Skeletal muscle satellite cell (primary cell): ENCODE measurements around the gene OR2AE1. TPM values are rescaled to one million over a fixed set of nuclear protein-coding genes. Genes with fewer than 3 reads are reported as not detected.
A peak's percentile ranks its signal among the peaks of the same experiment; 100 is the strongest.

Source experiments
- H3K27me3 ChIP-seq: 2 replicates; pipeline ENCODE4 v1.7.0; 2013; ENCODE audit warnings: low read length; ENCODE audit not compliant: control insufficient read depth, insufficient read depth
- H3K36me3 ChIP-seq: 2 replicates; pipeline ENCODE4 v1.7.0; 2013; ENCODE audit warnings: mild to moderate bottlenecking, control low read depth, low read length; ENCODE audit not compliant: insufficient read depth
- H3K4me1 ChIP-seq: 2 replicates; pipeline ENCODE4 v1.7.0; 2013; ENCODE audit warnings: low read length; ENCODE audit not compliant: control insufficient read depth, insufficient read depth
- H3K4me2 ChIP-seq: 2 replicates; pipeline ENCODE4 v1.7.0; 2013; ENCODE audit warnings: mild to moderate bottlenecking, low read length
- H3K4me3 ChIP-seq: 2 replicates; pipeline ENCODE4 v1.7.0; 2013; ENCODE audit warnings: low read length
- H3K9ac ChIP-seq: 2 replicates; pipeline ENCODE4 v1.7.0; 2013; ENCODE audit warnings: mild to moderate bottlenecking, low read depth, low read length, moderate library complexity
- H3K9me3 ChIP-seq: replicated peaks from 2 replicates; pipeline ENCODE4 v1.7.0; 2013; ENCODE audit warnings: mild to moderate bottlenecking, control low read depth, low read length
- total RNA-seq: library from RNA; depleted of rRNA; stranded (reverse); fragments of >200 nt; gene quantifications from 2 replicates; pipeline ENCODE4 v1.2.3, GENCODE V29; 2012; rRNA removed

OR2AE1 gene, protein sequence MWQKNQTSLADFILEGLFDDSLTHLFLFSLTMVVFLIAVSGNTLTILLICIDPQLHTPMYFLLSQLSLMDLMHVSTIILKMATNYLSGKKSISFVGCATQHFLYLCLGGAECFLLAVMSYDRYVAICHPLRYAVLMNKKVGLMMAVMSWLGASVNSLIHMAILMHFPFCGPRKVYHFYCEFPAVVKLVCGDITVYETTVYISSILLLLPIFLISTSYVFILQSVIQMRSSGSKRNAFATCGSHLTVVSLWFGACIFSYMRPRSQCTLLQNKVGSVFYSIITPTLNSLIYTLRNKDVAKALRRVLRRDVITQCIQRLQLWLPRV
- 0.25 and 0.44 TPM in 2 replicates for total RNA-seq

GRCh38 chr7:99876933-99877332 is at the start of gene OR2AE1:
Gene OR2AE1 (minus strand): TSS chr7:99877033. CDS start chr7:99877033, 0 bp downstream.
- no peak within 1 kb of the TSS for H3K4me2 ChIP-seq
- no peak within 1 kb of the TSS for H3K9ac ChIP-seq
- H3K36me3 ChIP-seq, result no peaks in the 10 kb centered on the region
- peaks cover 3% of the 10 kb centered on the region for H3K27me3 ChIP-seq
- H3K4me1 ChIP-seq, result no peaks in the 10 kb centered on the region
- H3K4me3 ChIP-seq, result no peak within 1 kb of the TSS
- no peaks in the 10 kb centered on the region for H3K9me3 ChIP-seq

GRCh38 chr7:99926321-99926720 is 49.5 kb upstream of the OR2AE1 start:
- Histone ChIP-seq H3K4me3 (no peak overlapping the region), H3K36me3 (no peaks in the 10 kb centered on the region), H3K27me3 (peaks cover 27% of the 10 kb centered on the region), H3K9me3 (no peaks in the 10 kb centered on the region), H3K4me2 (no peak overlapping the region), H3K4me1 (peaks cover 4% of the 10 kb centered on the region), H3K9ac (no peak overlapping the region)

DNA sequence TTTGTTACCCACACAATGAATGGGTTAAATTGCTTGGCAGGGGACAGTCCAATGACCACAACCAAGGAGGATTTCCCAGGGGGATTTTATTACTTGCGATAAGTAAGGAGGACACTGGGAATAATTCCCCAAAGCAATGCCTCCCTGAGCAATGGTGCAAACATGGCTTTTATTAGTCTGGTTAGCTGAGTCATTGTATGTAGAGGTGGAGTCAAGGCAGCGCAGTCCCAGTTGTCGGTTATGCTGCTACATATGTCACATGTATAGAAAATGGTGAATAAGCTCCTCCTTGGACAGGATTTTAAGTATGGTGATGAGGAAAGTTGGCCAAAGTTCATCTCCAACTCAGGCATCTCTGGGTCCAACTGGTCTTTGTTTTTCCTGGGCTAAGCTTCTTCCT is 46.4 kb upstream of the OR2AE1 start:
- H3K4me1 ChIP-seq, result peaks cover 2% of the 10 kb centered on the region
- H3K4me3 ChIP-seq, result no peak overlapping the region
- no peaks in the 10 kb centered on the region for H3K36me3 ChIP-seq
- H3K9ac ChIP-seq, result no peak overlapping the region
- peaks cover 14% of the 10 kb centered on the region for H3K27me3 ChIP-seq
- no peak overlapping the region for H3K4me2 ChIP-seq
- no peaks in the 10 kb centered on the region for H3K9me3 ChIP-seq

GRCh38 chr7:99920149-99920548 is 43.3 kb upstream of the OR2AE1 start:
- peak overlapping the region; percentile 93 for H3K9ac ChIP-seq
- peak overlapping the region; percentile 90 for H3K4me2 ChIP-seq
- peak overlapping the region; percentile 85 for H3K4me3 ChIP-seq
- H3K4me1 ChIP-seq, result peaks cover 20% of the 10 kb centered on the region
- H3K36me3 ChIP-seq, result peaks cover 15% of the 10 kb centered on the region
- no peaks in the 10 kb centered on the region for H3K9me3 ChIP-seq
- no peaks in the 10 kb centered on the region for H3K27me3 ChIP-seq

DNA sequence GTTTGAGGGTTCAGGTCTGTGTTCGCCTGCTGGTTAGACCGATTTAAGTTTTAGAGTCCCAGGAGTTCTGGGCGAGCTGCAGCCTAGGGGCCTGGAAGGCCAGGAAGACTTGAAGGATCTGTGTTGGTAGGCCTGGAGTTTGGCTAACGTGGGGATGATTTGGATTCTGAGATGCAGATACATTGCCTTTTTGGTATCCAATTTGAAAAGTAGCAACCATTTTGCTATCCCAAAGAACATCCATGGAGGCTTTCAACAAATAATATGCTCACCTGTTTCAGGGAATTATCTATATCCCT is 42.9 kb upstream of the OR2AE1 start:
- Histone ChIP-seq H3K4me1 (peaks cover 20% of the 10 kb centered on the region), H3K4me3 (peak overlapping the region; percentile 85), H3K27me3 (no peaks in the 10 kb centered on the region), H3K9me3 (no peaks in the 10 kb centered on the region), H3K9ac (peak overlapping the region; percentile 93), H3K36me3 (peaks cover 17% of the 10 kb centered on the region), H3K4me2 (peak overlapping the region; percentile 90)

DNA sequence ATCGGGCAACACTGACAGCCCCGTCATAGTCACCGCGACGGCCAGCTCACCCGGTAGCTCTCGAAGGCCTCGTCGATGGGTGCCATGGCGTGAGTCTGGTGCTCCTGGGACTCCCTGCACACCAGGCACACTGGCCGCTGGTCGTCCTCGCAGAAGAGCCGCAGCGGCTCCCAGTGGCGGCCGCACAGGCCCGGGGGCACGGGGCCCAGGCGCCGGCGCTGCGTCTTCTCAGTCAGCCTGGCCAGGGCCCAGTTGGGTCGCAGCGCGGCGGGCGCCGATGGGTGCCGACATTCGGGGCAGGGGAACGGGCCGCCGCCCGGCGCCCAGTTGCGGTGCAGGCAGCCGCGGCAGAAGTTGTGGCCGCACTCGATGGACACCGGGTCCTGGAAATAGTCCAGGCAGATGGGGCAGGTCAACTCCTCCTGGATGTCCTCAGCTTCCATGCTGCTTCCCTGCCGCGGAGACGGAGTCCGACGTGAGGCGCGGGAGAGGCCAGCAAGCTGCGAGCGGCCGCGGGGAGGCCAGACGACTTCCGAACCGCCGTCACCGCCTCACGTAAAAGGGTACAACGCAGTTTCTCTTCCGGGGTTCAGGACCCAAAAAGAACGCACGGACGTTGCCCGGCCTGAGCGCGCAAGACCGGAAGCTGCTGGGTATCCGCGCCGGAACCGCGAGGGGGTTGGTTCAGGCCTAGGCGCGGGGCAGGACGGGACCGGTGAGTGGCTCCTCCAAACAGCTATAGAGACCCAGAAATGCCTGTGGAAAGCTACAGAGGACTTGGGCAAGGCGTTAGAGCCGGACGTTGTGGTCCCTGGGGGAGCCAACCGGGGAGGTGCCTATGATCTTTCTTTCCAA is 42.4 kb upstream of the OR2AE1 start, which contains the start of gene TRIM4:
Gene TRIM4, minus strand, starts transcription at position 572 of the 855 bp plus-strand sequence. Its CDS starts 129 bp downstream, at position 443.
- peak within 1 kb of the TSS; percentile 90 for H3K4me2 ChIP-seq
- no peaks in the 10 kb centered on the region for H3K9me3 ChIP-seq
- peak within 1 kb of the TSS; percentile 85 for H3K4me3 ChIP-seq
- H3K9ac ChIP-seq, result peak within 1 kb of the TSS; percentile 93
- peaks cover 20% of the 10 kb centered on the region for H3K4me1 ChIP-seq
- H3K36me3 ChIP-seq, result peaks cover 17% of the 10 kb centered on the region
- H3K27me3 ChIP-seq, result no peaks in the 10 kb centered on the region

GRCh38 chr7:99910976-99911375 is 34.1 kb upstream of the OR2AE1 start:
- Histone ChIP-seq H3K4me1 (peaks cover 6% of the 10 kb centered on the region), H3K4me2 (no peak overlapping the region), H3K27me3 (no peaks in the 10 kb centered on the region), H3K9me3 (no peaks in the 10 kb centered on the region), H3K9ac (no peak overlapping the region), H3K36me3 (peaks cover 41% of the 10 kb centered on the region), H3K4me3 (no peak overlapping the region)

DNA sequence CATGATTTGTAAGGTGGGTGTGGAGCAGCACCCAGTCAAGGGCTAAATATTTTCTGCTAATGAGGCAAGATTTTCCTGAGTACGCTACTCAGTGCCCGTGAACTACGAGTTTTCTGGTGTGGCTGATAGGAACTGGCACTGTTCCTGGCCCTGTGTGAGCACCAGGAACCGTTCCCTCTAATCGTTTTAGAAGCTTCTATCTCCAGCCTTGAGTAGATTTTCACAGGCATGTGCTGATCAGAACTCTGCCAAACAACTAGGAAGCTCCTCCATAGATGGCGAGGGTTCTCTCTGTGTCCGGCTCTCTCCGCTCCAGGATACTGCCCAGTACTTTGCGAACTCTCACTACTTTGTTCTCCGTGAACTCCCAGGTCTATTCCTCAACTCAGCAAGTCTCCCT is 24.7 kb upstream of the OR2AE1 start:
- H3K9ac ChIP-seq, result no peak overlapping the region
- H3K4me2 ChIP-seq, result no peak overlapping the region
- H3K36me3 ChIP-seq, result peaks cover 71% of the 10 kb centered on the region
- no peak overlapping the region for H3K4me3 ChIP-seq
- no peaks in the 10 kb centered on the region for H3K27me3 ChIP-seq
- no peaks in the 10 kb centered on the region for H3K9me3 ChIP-seq
- H3K4me1 ChIP-seq, result no peaks in the 10 kb centered on the region

DNA sequence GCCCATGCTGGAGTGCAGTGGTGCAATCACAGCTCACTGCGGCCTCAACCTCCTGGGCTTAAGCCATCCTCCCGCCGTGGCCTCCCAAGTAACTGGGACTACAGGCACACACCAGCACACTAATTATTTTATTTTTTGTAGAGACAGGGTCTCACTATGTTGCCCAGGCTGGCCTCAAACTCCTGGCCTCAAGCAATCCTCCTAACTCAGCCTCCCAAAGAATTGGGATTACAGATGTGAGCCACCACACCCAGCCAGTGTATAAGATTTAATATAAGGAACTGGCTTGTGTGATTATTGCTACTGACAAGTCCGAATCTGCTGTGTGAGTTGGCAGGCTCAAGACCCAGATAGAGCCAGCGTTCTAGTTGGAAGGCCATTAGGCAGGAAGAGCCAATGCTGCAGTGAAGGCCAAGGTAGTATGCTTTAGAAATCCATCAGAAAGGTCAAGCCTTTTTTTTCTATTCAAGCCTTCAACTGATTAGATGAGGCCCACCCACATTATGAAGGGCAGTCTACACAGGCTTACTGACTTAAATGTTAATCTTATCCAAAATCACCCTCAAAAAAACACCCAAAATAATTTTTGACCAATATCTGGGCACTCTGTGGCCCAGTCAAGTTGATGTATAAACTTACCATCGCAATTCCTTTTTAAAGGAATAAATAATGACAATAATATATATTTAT is 23.1 kb upstream of the OR2AE1 start:
- Histone ChIP-seq H3K9me3 (no peaks in the 10 kb centered on the region), H3K4me1 (no peaks in the 10 kb centered on the region), H3K4me3 (no peak overlapping the region), H3K36me3 (peaks cover 57% of the 10 kb centered on the region), H3K27me3 (no peaks in the 10 kb centered on the region), H3K4me2 (no peak overlapping the region), H3K9ac (no peak overlapping the region)

- peaks cover 47% of the 10 kb centered on the region for H3K36me3 ChIP-seq
Measured at GRCh38 chr7:99898836-99899235, 22.0 kb upstream of the OR2AE1 start.

DNA sequence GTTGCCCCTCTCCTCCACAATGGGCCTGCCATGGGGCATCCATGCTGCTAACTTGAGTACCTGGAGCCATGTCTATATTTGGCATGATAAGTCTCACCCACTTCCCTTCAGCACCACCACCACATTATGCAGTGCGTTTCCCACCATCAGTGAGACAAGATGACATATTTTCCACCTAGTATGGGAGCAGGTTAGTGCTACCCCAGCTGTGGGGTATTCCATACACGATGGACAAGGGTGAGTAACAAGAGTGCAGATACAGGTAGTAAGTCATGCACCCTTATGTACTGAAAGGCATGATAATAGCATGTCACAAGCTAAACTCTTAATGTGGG is 21.2 kb upstream of the OR2AE1 start:
- H3K4me2 ChIP-seq, result no peak overlapping the region
- no peaks in the 10 kb centered on the region for H3K4me1 ChIP-seq
- H3K9me3 ChIP-seq, result no peaks in the 10 kb centered on the region
- H3K27me3 ChIP-seq, result no peaks in the 10 kb centered on the region
- H3K36me3 ChIP-seq, result peaks cover 39% of the 10 kb centered on the region
- H3K9ac ChIP-seq, result no peak overlapping the region
- no peak overlapping the region for H3K4me3 ChIP-seq

More at GRCh38 chr7:99898836-99899235, 22.0 kb upstream of the OR2AE1 start:
- no peaks in the 10 kb centered on the region for H3K4me1 ChIP-seq
- H3K4me3 ChIP-seq, result no peak overlapping the region
- no peak overlapping the region for H3K9ac ChIP-seq
- no peak overlapping the region for H3K4me2 ChIP-seq
- H3K9me3 ChIP-seq, result no peaks in the 10 kb centered on the region
- no peaks in the 10 kb centered on the region for H3K27me3 ChIP-seq
